Neutrophil (primary cell): ENCODE results near the gene EPB41L1.

ENCODE experiments used
- H3K27ac ChIP-seq: fragments of 200-600 bp; sonication (generic); 2 replicates; pipeline ENCODE4 v1.5.1; 2016; ENCODE audit warnings: mild to moderate bottlenecking, moderate library complexity
- H3K27me3 ChIP-seq: fragments of 200-600 bp; sonication (generic); 2 replicates; pipeline ENCODE4 v1.6.0; 2016; ENCODE audit warnings: mild to moderate bottlenecking
- H3K36me3 ChIP-seq: fragments of 200-600 bp; sonication (generic); 2 replicates; pipeline ENCODE4 v1.5.1; 2017
- H3K4me1 ChIP-seq, 2 experiments: fragments of 200-600 bp in 1 of 2; sonication (generic) in 1 of 2; 1 replicate in 1 of 2; 2 replicates in 1 of 2; pipeline versions ENCODE4 v1.5.1 to v1.6.1; 2013 to 2016; ENCODE audit warnings: low read depth in 1 of 2, low read length in 1 of 2, mild to moderate bottlenecking in 1 of 2, moderate library complexity in 1 of 2; ENCODE audit not compliant: control insufficient read depth in 1 of 2, insufficient read depth in 1 of 2
- H3K4me3 ChIP-seq, 2 experiments: fragments of 200-600 bp in 1 of 2; sonication (generic) in 1 of 2; 1 replicate in 1 of 2; 2 replicates in 1 of 2; pipeline ENCODE4 v1.5.1; 2013 to 2016; ENCODE audit warnings: low read depth in 1 of 2, low read length in 1 of 2, mild to moderate bottlenecking in 1 of 2, moderate library complexity in 1 of 2
- H3K9me3 ChIP-seq: fragments of 200-600 bp; sonication (generic); 2 replicates; pipeline ENCODE4 v1.5.1; 2016
- CTCF ChIP-seq: fragments of 200-600 bp; sonication (generic); IDR thresholded peaks from 2 replicates; pipeline ENCODE4 v1.5.1; 2016; ENCODE audit warnings: antibody characterized with exemption

Gene EPB41L1

GRCh38 chr20:36252511-36252910 is 98.0 kb downstream of the EPB41L1 start:
- Histone ChIP-seq H3K36me3 (peaks cover 67% of the 10 kb centered on the region), H3K4me3 (no peak overlapping the region), H3K9me3 (no peaks in the 10 kb centered on the region), H3K27me3 (no peaks in the 10 kb centered on the region), H3K27ac (no peak overlapping the region), H3K4me1 (no peaks in the 10 kb centered on the region)
- no peak for TF ChIP-seq CTCF

GRCh38 chr20:36253036-36253435 is 98.5 kb downstream of the EPB41L1 start:
- no peaks in the 10 kb centered on the region for H3K27me3 ChIP-seq
- H3K9me3 ChIP-seq: no peaks in the 10 kb centered on the region
- H3K27ac ChIP-seq: no peak overlapping the region
- H3K4me3 ChIP-seq: no peak overlapping the region
- peaks cover 61% of the 10 kb centered on the region for H3K36me3 ChIP-seq
- no peak for TF ChIP-seq CTCF
- no peaks in the 10 kb centered on the region for H3K4me1 ChIP-seq

- TF ChIP-seq CTCF: no peak
- no peaks in the 10 kb centered on the region for H3K27me3 ChIP-seq
- H3K27ac ChIP-seq: no peak overlapping the region
- peaks cover 51% of the 10 kb centered on the region for H3K36me3 ChIP-seq
- H3K9me3 ChIP-seq: no peaks in the 10 kb centered on the region
- H3K4me1 ChIP-seq: no peaks in the 10 kb centered on the region
- no peak overlapping the region for H3K4me3 ChIP-seq
Observed at GRCh38 chr20:36254076-36254475, 99.5 kb downstream of the EPB41L1 start.

- H3K4me3 ChIP-seq: no peak overlapping the region
- H3K9me3 ChIP-seq: no peaks in the 10 kb centered on the region
- H3K27me3 ChIP-seq: no peaks in the 10 kb centered on the region
- H3K27ac ChIP-seq: no peak overlapping the region
- H3K36me3 ChIP-seq: peaks cover 38% of the 10 kb centered on the region
- no peaks in the 10 kb centered on the region for H3K4me1 ChIP-seq
- TF ChIP-seq CTCF: no peak
Observed at GRCh38 chr20:36255445-36255844, 100.9 kb downstream of the EPB41L1 start.

- Histone ChIP-seq H3K27me3 (no peaks in the 10 kb centered on the region), H3K4me3 (no peak overlapping the region), H3K36me3 (peaks cover 24% of the 10 kb centered on the region), H3K27ac (no peak overlapping the region), H3K4me1 (no peaks in the 10 kb centered on the region), H3K9me3 (no peaks in the 10 kb centered on the region)
- no peak for TF ChIP-seq CTCF
Observed at GRCh38 chr20:36259177-36260061, 104.9 kb downstream of the EPB41L1 start.
